ENCODE results near the gene CCDC191. TPM values are rescaled to one million over a fixed set of nuclear protein-coding genes. Genes with fewer than 3 reads are reported as not detected.

The CCDC191 gene
- polyA plus RNA-seq, 3 donors, result 0.48 to 2.9 (median 1.2) TPM

DNA sequence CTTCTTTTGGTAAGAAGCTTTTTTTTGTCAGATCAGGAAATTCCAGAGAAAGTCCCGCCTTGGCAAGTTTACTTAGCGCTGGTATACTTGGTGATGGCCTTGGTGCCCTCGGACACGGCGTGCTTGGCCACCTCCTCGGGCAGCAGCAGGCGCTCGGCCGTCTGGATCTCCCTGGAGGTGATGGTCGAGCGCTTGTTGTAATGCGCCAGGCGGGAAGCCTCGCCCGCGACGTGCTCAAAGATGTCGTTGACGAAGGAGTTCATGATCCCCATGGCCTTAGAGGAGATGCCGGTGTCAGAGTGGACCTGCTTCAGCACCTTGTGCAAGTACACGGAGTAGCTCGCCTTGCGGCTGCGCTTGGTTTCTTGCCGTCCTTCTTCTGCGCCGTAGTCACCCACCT lies 46.9 kb upstream of the CCDC191 start:
- Mint-ChIP-seq H3K36me3 (no peaks in the 10 kb centered on the region), H3K27me3 (ENCODE audit: low read depth in 3 of 3) (no peaks in the 10 kb centered on the region), H3K4me1 (peaks cover 17% of the 10 kb centered on the region), H3K4me3 (no peak overlapping the region), H3K27ac (no peak overlapping the region), H3K9me3 (peaks cover 0 to 4% (median 0%) of the 10 kb centered on the region in 7 donors)
- H3K4me1 ChIP-seq (ENCODE audit: control insufficient read depth in 1 of 2, insufficient read depth in 2 of 2, low read length in 2 of 2), result peaks cover 11 to 21% of the 10 kb centered on the region in 2 donors
- no peak overlapping the region for H3K4me2 ChIP-seq (replicated peaks; ENCODE audit: extremely low read depth, low read length, poor library complexity, severe bottlenecking)
- H3K27ac ChIP-seq (ENCODE audit: low read depth in 1 of 2, low read length in 2 of 2), result no peak overlapping the region
- H3K27me3 ChIP-seq (ENCODE audit: control insufficient read depth in 2 of 2, insufficient read depth in 2 of 2, low read length in 2 of 2), result no peaks in the 10 kb centered on the region
- H3K36me3 ChIP-seq (replicated peaks in 1 of 2; ENCODE audit: control insufficient read depth in 1 of 2, insufficient read depth in 2 of 2, low read length in 2 of 2), result no peaks in the 10 kb centered on the region
- DNase-seq, result no peak
- intact Hi-C loops (cut with micrococcal nuclease), result no loop called here
- no peak overlapping the region for H2AFZ ChIP-seq (ENCODE audit: insufficient read depth, low read depth, low read length, poor library complexity, severe bottlenecking)
- no peaks in the 10 kb centered on the region for H3K9me3 ChIP-seq (replicated peaks in 1 of 2; ENCODE audit: control insufficient read depth in 1 of 2, insufficient read depth in 1 of 2, low read length in 2 of 2)
- H4K20me1 ChIP-seq (ENCODE audit: insufficient read depth, low read length), result no peaks in the 10 kb centered on the region
- no peak for TF ChIP-seq CTCF (IDR thresholded peaks at IDR 0.05)
- 95% methylated on average over 27 of the region's 27 CpGs for WGBS (ENCODE audit: insufficient coverage)
- no peak overlapping the region for H3K4me3 ChIP-seq (replicated peaks in 1 of 3; ENCODE audit: low read depth in 2 of 3, low read length in 3 of 3)
- no peak overlapping the region for H3K9ac ChIP-seq (ENCODE audit: insufficient read depth, low read length, poor library complexity, severe bottlenecking)
- no peaks in the 10 kb centered on the region for H3K79me2 ChIP-seq (ENCODE audit: insufficient read depth, low read length)

DNA sequence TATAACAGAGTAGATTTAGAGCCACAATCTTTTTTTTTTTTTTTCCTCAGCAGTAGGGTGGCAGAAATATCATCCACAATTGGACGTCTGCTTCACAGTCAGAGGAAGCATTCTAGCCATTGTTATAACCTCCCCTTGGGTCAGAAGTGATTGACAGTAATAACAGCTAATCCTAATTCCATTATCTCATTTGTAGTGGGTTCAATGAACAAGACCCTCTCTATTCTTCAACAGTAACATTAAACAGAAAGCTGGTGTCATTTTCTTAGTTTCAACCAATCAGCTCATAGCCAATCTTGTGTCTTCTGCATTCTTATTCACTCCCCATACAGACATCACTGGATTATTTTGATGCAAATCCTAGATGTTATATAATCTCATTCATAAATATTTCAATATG lies 44.8 kb upstream of the CCDC191 start:
- TF ChIP-seq CTCF (IDR thresholded peaks at IDR 0.05), result no peak
- H3K4me3 Mint-ChIP-seq, result no peak overlapping the region
- Histone ChIP-seq H3K4me1 (ENCODE audit: control insufficient read depth in 1 of 2, insufficient read depth in 2 of 2, low read length in 2 of 2) (peaks cover 4 to 11% of the 10 kb centered on the region in 2 donors), H3K4me2 (replicated peaks; ENCODE audit: extremely low read depth, low read length, poor library complexity, severe bottlenecking) (no peak overlapping the region), H2AFZ (ENCODE audit: insufficient read depth, low read depth, low read length, poor library complexity, severe bottlenecking) (no peak overlapping the region), H3K27ac (ENCODE audit: low read depth in 1 of 2, low read length in 2 of 2) (no peak overlapping the region), H3K9ac (ENCODE audit: insufficient read depth, low read length, poor library complexity, severe bottlenecking) (no peak overlapping the region), H3K27me3 (ENCODE audit: control insufficient read depth in 2 of 2, insufficient read depth in 2 of 2, low read length in 2 of 2) (no peaks in the 10 kb centered on the region), H3K9me3 (replicated peaks in 1 of 2; ENCODE audit: control insufficient read depth in 1 of 2, insufficient read depth in 1 of 2, low read length in 2 of 2) (no peaks in the 10 kb centered on the region), H3K79me2 (ENCODE audit: insufficient read depth, low read length) (no peaks in the 10 kb centered on the region), H4K20me1 (ENCODE audit: insufficient read depth, low read length) (no peaks in the 10 kb centered on the region), H3K36me3 (replicated peaks in 1 of 2; ENCODE audit: control insufficient read depth in 1 of 2, insufficient read depth in 2 of 2, low read length in 2 of 2) (no peaks in the 10 kb centered on the region), H3K4me3 (replicated peaks in 1 of 3; ENCODE audit: low read depth in 2 of 3, low read length in 3 of 3) (no peak overlapping the region)
- DNase-seq, result no peak
- H3K4me1 Mint-ChIP-seq, result peaks cover 8% of the 10 kb centered on the region
- no peak overlapping the region for H3K27ac Mint-ChIP-seq
- H3K9me3 Mint-ChIP-seq, result peaks cover 0 to 3% (median 0%) of the 10 kb centered on the region in 7 donors
- no CpG with 5 or more reads among the region's 1 CpG for WGBS (ENCODE audit: insufficient coverage)
- intact Hi-C loops (cut with micrococcal nuclease), result no loop called here
- no peaks in the 10 kb centered on the region for H3K36me3 Mint-ChIP-seq
- peaks cover 0 to 4% (median 2%) of the 10 kb centered on the region in 3 donors for H3K27me3 Mint-ChIP-seq (ENCODE audit: low read depth in 3 of 3)
